ENCODE results near the gene ZNF853.

ZNF853 gene

GRCh38 chr7:6647541-6647940, 32.1 kb downstream of the ZNF853 start:
- no peak for DNase-seq (ENCODE audit: insufficient read length, low spot score)
- TF ChIP-seq POLR2A (IDR thresholded peaks at IDR 0.05; ENCODE audit: low read depth, low read length) = no peak
- FAIRE-seq = no peak

GRCh38 chr7:6648066-6648814, 32.8 kb downstream of the ZNF853 start:
- FAIRE-seq (no peak), DNase-seq (ENCODE audit: insufficient read length, low spot score) (no peak)
- TF ChIP-seq POLR2A (IDR thresholded peaks at IDR 0.05; ENCODE audit: low read depth, low read length) = no peak

- DNase-seq (ENCODE audit: insufficient read length, low spot score) (no peak), FAIRE-seq (no peak)
- no peak for TF ChIP-seq POLR2A (IDR thresholded peaks at IDR 0.05; ENCODE audit: low read depth, low read length)
Observed at GRCh38 chr7:6648815-6649104, 33.4 kb downstream of the ZNF853 start.

- FAIRE-seq (no peak), DNase-seq (ENCODE audit: insufficient read length, low spot score) (no peak)
- no peak for TF ChIP-seq POLR2A (IDR thresholded peaks at IDR 0.05; ENCODE audit: low read depth, low read length)
Observed at GRCh38 chr7:6649241-6649961, 34.0 kb downstream of the ZNF853 start.

- no peak for DNase-seq (ENCODE audit: insufficient read length, low spot score)
- FAIRE-seq = no peak
- no peak for TF ChIP-seq POLR2A (IDR thresholded peaks at IDR 0.05; ENCODE audit: low read depth, low read length)
Observed at GRCh38 chr7:6650086-6650485, 34.7 kb downstream of the ZNF853 start.

GRCh38 chr7:6650521-6651011, 35.2 kb downstream of the ZNF853 start:
- FAIRE-seq = no peak
- no peak for TF ChIP-seq POLR2A (IDR thresholded peaks at IDR 0.05; ENCODE audit: low read depth, low read length)

GRCh38 chr7:6651851-6652445, 36.5 kb downstream of the ZNF853 start:
- DNase-seq (ENCODE audit: insufficient read length, low spot score) (no peak), FAIRE-seq (no peak)
- no peak for TF ChIP-seq POLR2A (IDR thresholded peaks at IDR 0.05; ENCODE audit: low read depth, low read length)

More at GRCh38 chr7:6650521-6651011, 35.2 kb downstream of the ZNF853 start:
- no peak for DNase-seq (ENCODE audit: insufficient read length, low spot score)

GRCh38 chr7:6652446-6653011, 37.1 kb downstream of the ZNF853 start:
- no peak for TF ChIP-seq POLR2A (IDR thresholded peaks at IDR 0.05; ENCODE audit: low read depth, low read length)
- FAIRE-seq (no peak), DNase-seq (ENCODE audit: insufficient read length, low spot score) (no peak)

GRCh38 chr7:6653071-6654003, 37.9 kb downstream of the ZNF853 start:
- DNase-seq (ENCODE audit: insufficient read length, low spot score) = no peak
- TF ChIP-seq POLR2A (IDR thresholded peaks at IDR 0.05; ENCODE audit: low read depth, low read length) = no peak
- FAIRE-seq = no peak

GRCh38 chr7:6654113-6654841, 38.9 kb downstream of the ZNF853 start:
- DNase-seq (ENCODE audit: insufficient read length, low spot score) = no peak
- TF ChIP-seq POLR2A (IDR thresholded peaks at IDR 0.05; ENCODE audit: low read depth, low read length) = no peak
- no peak for FAIRE-seq

GRCh38 chr7:6654842-6655610, 39.6 kb downstream of the ZNF853 start:
- no peak for FAIRE-seq
- no peak for DNase-seq (ENCODE audit: insufficient read length, low spot score)
- TF ChIP-seq POLR2A (IDR thresholded peaks at IDR 0.05; ENCODE audit: low read depth, low read length) = no peak

Measured in H54 (cell line).